Heart left ventricle (tissue), 13 donors: ENCODE results near the gene SLC12A8.

Experiments
- POLR2A ChIP-seq, 2 donors: fragments of 450-650 bp; IDR thresholded peaks; one replicate each; pipeline ENCODE4 v1.6.1; 2017; ENCODE audit warnings: antibody characterized with exemption in 2 of 2, mild to moderate bottlenecking in 2 of 2, moderate library complexity in 2 of 2
- TF ChIP-seq, protein P1 (sequence below), 12 donors: fragments of 200-600 bp; sonication (generic) in 4 of 12; IDR thresholded peaks; one replicate each; pipeline versions ENCODE4 v1.5.0 to v1.8.0; 2018 to 2022; ENCODE audit warnings: antibody characterized with exemption in 12 of 12, mild to moderate bottlenecking in 5 of 12
- donor health status: ischemic (EF 13 %, LVEDD 7.1; RV severe dilation, severe dysfunction).
- donor health status: DM: no; HTN: yes; CAD: no.
- donor health status: DM: no; HTN: no; CAD: no.
- donor health status: ischemic (EF 25% LVEDD 6.9; RV normal size, moderate dysfunction).
- donor health status: ischemic (EF 25% LVEDD 5.7; RV mildly dilated, moderate dysfunction).
- donor health status: ischemic (EF 35%, LVEDD 5.7; RV mildly dilated, moderate dysfunction).
- donor health status: nonischemic (EF 11% LVEDD 7.7; RV severe dilation, severe dysfunction).
- donor health status: DM: yes; HTN: yes; CAD: no.
- donor health status: PGD.
- donor health status: ischemic (EF 29% LVEDD 5.4; RV normal size, mild dysfunction).
- donor health status: nonischemic (EF 23%, LVEDD 6.1; RV moderate dilation, normal function).

- TF ChIP-seq, protein P1, sequence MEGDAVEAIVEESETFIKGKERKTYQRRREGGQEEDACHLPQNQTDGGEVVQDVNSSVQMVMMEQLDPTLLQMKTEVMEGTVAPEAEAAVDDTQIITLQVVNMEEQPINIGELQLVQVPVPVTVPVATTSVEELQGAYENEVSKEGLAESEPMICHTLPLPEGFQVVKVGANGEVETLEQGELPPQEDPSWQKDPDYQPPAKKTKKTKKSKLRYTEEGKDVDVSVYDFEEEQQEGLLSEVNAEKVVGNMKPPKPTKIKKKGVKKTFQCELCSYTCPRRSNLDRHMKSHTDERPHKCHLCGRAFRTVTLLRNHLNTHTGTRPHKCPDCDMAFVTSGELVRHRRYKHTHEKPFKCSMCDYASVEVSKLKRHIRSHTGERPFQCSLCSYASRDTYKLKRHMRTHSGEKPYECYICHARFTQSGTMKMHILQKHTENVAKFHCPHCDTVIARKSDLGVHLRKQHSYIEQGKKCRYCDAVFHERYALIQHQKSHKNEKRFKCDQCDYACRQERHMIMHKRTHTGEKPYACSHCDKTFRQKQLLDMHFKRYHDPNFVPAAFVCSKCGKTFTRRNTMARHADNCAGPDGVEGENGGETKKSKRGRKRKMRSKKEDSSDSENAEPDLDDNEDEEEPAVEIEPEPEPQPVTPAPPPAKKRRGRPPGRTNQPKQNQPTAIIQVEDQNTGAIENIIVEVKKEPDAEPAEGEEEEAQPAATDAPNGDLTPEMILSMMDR (IDR thresholded peaks at IDR 0.05), result no peak
- TF ChIP-seq POLR2A (IDR thresholded peaks at IDR 0.05), result no peak
Observed at GRCh38 chr3:125112981-125113380, 99.6 kb downstream of the SLC12A8 start.
